GM18526 (cell line): ENCODE data around the gene DUS4L.

Source experiments
- POLR2A ChIP-seq: IDR thresholded peaks from 3 replicates; pipeline ENCODE4 v1.6.1; 2011; ENCODE audit not compliant: insufficient read length; ENCODE audit errors: extremely low read depth

Gene DUS4L, protein sequence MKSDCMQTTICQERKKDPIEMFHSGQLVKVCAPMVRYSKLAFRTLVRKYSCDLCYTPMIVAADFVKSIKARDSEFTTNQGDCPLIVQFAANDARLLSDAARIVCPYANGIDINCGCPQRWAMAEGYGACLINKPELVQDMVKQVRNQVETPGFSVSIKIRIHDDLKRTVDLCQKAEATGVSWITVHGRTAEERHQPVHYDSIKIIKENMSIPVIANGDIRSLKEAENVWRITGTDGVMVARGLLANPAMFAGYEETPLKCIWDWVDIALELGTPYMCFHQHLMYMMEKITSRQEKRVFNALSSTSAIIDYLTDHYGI

GRCh38 chr7:107563775-107564552 lies at the start of gene DUS4L, which contains the start of gene COG5:
DUS4L (plus strand) TSS chr7:107563971; CDS start chr7:107567071, 3,100 bp downstream.
COG5 (minus strand) TSS chr7:107563920; CDS start chr7:107563896, 24 bp downstream.
- peak; percentile 94 for TF ChIP-seq POLR2A

DNA sequence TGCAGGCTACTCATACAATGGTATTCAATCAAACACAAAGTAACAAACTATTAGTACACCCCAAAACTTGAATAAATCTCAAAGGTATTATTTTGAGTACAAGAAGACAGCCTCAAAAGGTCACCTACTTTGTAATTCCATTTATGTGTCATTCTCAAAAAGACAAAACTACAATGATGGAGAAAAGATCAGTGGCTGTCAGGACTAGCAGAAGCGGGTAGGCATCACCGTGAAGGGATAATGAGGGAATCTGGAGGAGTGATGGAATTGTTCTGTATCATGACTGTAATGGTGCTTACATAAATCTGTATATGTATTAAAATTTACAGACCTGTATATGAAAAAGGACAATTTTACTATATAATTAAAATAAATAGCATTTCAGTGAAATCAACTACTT lies 37.1 kb upstream of the DUS4L start:
- TF ChIP-seq POLR2A = no peak

GRCh38 chr7:107527196-107527595 lies 36.6 kb upstream of the DUS4L start:
- TF ChIP-seq POLR2A = no peak

DNA sequence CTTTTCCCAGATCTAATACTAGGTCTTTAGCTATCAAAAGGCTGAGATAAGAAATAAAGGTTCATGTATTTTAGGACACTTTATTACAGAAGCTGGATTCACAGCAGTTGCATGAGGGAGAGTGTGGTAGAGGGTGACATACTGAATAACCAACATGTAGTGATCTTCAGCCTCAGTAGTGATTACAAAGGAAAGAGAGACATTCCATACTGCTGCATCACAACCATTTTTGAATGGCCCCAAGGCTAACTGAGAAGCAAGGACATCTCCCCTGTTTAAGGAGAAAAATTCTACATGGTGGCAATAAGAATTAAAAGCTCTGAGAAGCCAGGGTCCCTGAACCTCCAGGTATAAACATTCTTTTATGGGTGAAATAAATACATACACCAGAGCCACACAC lies 35.3 kb upstream of the DUS4L start:
- TF ChIP-seq POLR2A = no peak

DNA sequence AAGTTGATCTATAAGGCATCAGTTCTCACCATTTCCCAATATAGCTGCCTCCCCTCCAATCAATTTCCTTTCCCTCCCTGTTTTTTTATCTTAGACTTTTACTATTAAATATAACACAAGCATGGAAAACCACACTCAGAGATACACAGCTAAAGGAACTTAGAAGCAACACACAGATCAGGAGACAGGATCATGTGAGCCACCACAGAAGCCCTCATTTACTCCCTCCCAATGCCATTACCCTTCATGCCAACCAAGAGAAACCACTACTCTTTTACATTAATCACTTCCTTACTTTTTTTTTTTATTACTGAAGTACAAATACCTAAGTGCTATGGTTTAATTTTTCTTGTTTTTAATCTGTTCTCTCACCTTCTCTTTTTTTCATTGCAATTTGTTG lies 33.0 kb upstream of the DUS4L start:
- TF ChIP-seq POLR2A = no peak

DNA sequence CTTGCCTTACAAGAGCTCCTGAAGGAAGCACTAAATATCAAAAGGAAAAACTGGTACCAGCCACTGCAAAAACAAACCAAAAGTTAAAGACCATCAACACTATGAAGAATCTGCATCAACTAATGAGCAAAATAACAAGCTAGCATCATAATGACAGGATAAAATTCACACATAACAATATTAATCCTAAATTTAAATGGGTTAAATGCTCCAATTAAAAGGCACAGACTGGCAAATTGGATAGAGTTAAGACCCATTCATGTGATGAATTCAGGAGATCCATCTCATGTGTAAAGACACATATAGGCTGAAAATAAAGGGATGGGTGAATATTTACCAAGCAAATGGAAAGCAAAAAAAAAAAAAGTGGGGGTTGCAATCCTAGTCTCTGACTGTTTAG lies 29.6 kb upstream of the DUS4L start:
- TF ChIP-seq POLR2A = no peak

- no peak for TF ChIP-seq POLR2A
Measured at GRCh38 chr7:107538001-107538400, 25.8 kb upstream of the DUS4L start.

GRCh38 chr7:107543338-107543993 lies 20.3 kb upstream of the DUS4L start:
- no peak for TF ChIP-seq POLR2A

GRCh38 chr7:107544848-107545591 lies 18.8 kb upstream of the DUS4L start:
- TF ChIP-seq POLR2A = no peak

DNA sequence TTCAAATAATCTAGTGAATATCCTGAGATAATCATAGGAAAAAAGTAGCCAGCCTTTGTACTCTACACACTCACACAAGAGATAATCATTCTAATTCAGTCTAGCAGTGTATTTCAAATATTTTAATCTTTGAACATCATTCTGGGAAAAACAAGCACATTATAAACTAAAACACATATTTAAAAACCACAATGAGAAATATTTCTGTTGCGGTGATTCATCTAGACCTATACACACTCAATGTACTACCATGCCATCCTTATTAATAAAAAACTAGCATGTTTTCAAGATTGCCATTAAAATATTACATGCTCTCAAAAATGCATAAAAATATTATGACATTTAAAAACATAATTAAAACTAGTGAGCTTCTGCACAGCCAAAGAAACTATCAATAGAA lies 11.8 kb upstream of the DUS4L start:
- TF ChIP-seq POLR2A = no peak

- TF ChIP-seq POLR2A = no peak
Measured at GRCh38 chr7:107555893-107556292, 7.9 kb upstream of the DUS4L start.

GRCh38 chr7:107559864-107560263 lies 3.9 kb upstream of the DUS4L start:
- no peak for TF ChIP-seq POLR2A

DNA sequence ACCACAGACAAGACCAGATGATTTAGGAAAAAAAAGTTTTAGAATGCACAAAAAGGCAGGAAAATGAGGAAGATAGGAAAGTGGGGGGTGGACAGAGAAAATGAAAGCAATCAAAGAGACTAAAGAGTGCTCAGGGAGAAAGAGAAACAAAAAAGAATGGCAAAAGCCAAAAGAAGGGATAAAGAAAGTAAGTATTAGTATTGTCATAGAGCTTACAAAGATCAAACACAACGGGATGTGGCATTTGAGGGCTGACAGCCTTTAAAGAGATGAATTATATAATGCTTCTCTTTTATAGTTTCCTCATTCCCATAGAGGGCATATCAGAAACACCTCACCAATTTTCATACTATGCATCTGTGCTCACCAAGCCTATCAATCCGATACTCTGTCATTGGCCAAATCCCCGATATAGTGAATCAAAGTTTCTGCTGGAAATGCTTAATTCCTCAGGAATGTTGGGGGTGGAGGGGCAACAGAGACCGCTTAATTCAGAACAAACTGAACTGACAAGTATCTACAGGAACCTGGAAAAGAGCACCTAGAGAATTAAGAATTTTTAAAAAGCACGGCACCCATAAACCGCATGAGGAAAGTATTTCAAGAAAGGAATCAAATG lies 2.8 kb upstream of the DUS4L start:
- no peak for TF ChIP-seq POLR2A

GRCh38 chr7:107563081-107563774 lies 543 bp upstream of the DUS4L start:
- no peak for TF ChIP-seq POLR2A
